Esophagus squamous epithelium (tissue), 5 donors: ENCODE measurements around the gene DHX15. TPM values are rescaled to one million over a fixed set of nuclear protein-coding genes. Genes with fewer than 3 reads are reported as not detected.

Experiments
- DNase-seq: peaks from one replicate; lab custom pipeline; 2025; lab: John Stamatoyannopoulos, UW
- H3K27ac ChIP-seq, 4 donors: fragments of 200-600 bp; sonication (generic); one replicate each; pipeline ENCODE4 v1.5.1; 2016 to 2019; ENCODE audit warnings: mild to moderate bottlenecking in 1 of 4
- H3K27me3 ChIP-seq, 4 donors: fragments of 200-600 bp; sonication (generic); 1 replicate in 3 of 4; 2 replicates in 1 of 4; pipeline versions ENCODE4 v1.5.1 to v1.6.0; 2017 to 2021; ENCODE audit warnings: antibody characterized with exemption in 1 of 4
- H3K36me3 ChIP-seq, 3 donors: fragments of 200-600 bp; sonication (generic); one replicate each; pipeline ENCODE4 v1.5.1; 2016 to 2019
- H3K4me1 ChIP-seq, 3 donors: fragments of 200-600 bp; sonication (generic); one replicate each; pipeline ENCODE4 v1.5.1; 2017 to 2019
- H3K4me3 ChIP-seq, 4 donors: fragments of 200-600 bp; sonication (generic); 1 replicate in 3 of 4; 2 replicates in 1 of 4; pipeline ENCODE4 v1.5.1; 2016 to 2019; ENCODE audit warnings: mild to moderate bottlenecking in 2 of 4, moderate library complexity in 1 of 4
- H3K9me3 ChIP-seq, 3 donors: fragments of 200-600 bp; sonication (generic); one replicate each; pipeline ENCODE4 v1.5.1; 2016 to 2019
- POLR2A ChIP-seq, 4 donors: fragments of 450-650 bp; IDR thresholded peaks; one replicate each; pipeline ENCODE4 v1.6.1; 2017; ENCODE audit warnings: antibody characterized with exemption in 4 of 4, mild to moderate bottlenecking in 4 of 4, moderate library complexity in 3 of 4
- WGBS, 2 donors: methylation state at CpG; one replicate each; pipeline ENCODE4 v1.1.5; 2018; 5-methylcytosine and 5-hydroxymethylcytosine counted together
- intact Hi-C: fragments of 100-400 bp; cut with DNase I; formaldehyde crosslinking; loops from one replicate; pipeline ENCODE4 v1.15.0; 2022
- small RNA-seq, 4 donors: library from RNA; depleted of rRNA; stranded (forward); fragments of <200 nt; gene quantifications; one replicate each; pipeline ENCODE3, GENCODE V24; 2016
- total RNA-seq, 4 donors: library from RNA; depleted of rRNA; stranded (reverse); fragments of >200 nt; gene quantifications; one replicate each; pipeline ENCODE4 v1.1.0, GENCODE V29; 2016
- TF ChIP-seq, protein P1 (sequence below), 6 experiments: fragments of 450-650 bp in 4 of 6; fragments of 200-600 bp in 2 of 6; sonication (generic) in 2 of 6; IDR thresholded peaks; one replicate each; pipeline ENCODE4 v1.5.1; 2016 to 2019; ENCODE audit warnings: antibody characterized with exemption in 6 of 6, mild to moderate bottlenecking in 4 of 6, moderate library complexity in 4 of 6
- donor health status: DM: yes; HTN: yes; CAD: no.

Gene DHX15
- total RNA-seq, 4 donors from 2014 or later: 74.1 to 160 (median 119) TPM

DNA sequence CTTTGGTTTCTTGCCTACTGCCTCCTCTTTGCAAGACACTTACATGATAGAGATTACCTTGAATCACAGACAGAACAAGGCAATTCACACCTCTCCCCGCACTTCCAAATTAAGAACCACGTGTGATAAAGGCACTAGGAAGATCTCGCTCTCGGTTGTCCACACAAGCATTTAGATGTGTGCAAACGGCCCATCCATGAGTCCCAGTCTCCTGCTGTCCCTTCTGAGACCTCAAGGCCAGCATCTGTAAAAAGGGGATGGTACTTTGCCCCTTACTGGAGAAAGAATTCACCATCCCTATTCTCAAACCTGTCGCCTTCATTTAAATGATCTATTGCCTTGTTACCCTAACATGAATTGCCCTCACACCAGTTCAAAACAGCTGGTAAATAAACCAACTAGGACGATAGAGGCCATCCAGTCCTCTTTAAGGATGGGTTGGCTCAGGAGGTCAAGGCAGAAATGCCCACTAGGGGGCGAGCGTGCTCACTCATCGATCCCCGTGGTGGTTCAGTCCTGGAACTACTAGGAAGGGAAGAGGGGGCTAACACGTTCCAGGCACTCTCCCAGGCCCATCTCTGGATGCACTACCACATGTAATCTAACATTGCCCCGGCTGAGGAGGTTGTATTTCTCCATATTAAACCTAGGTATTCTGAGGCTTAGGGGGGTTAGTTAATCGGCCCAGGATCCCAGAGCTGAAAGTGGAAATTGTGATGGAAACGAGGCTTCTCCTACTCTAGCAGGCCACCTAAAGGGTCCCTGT is 95.8 kb downstream of the DHX15 start:
- H3K27me3 ChIP-seq: no peaks in the 10 kb centered on the region
- peaks cover 0 to 5% (median 0%) of the 10 kb centered on the region in 3 donors for H3K4me1 ChIP-seq
- 35 to 41% methylated on average over 14 to 15 of the region's 15 CpGs for WGBS, 2 donors
- no peak for DNase-seq
- H3K9me3 ChIP-seq: no peaks in the 10 kb centered on the region
- H3K4me3 ChIP-seq: no peak overlapping the region
- no peaks in the 10 kb centered on the region for H3K36me3 ChIP-seq
- TF ChIP-seq, protein P1, sequence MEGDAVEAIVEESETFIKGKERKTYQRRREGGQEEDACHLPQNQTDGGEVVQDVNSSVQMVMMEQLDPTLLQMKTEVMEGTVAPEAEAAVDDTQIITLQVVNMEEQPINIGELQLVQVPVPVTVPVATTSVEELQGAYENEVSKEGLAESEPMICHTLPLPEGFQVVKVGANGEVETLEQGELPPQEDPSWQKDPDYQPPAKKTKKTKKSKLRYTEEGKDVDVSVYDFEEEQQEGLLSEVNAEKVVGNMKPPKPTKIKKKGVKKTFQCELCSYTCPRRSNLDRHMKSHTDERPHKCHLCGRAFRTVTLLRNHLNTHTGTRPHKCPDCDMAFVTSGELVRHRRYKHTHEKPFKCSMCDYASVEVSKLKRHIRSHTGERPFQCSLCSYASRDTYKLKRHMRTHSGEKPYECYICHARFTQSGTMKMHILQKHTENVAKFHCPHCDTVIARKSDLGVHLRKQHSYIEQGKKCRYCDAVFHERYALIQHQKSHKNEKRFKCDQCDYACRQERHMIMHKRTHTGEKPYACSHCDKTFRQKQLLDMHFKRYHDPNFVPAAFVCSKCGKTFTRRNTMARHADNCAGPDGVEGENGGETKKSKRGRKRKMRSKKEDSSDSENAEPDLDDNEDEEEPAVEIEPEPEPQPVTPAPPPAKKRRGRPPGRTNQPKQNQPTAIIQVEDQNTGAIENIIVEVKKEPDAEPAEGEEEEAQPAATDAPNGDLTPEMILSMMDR (IDR thresholded peaks at IDR 0.05): peak; percentile 63 to 82 (median 76)
- no peak for TF ChIP-seq POLR2A (IDR thresholded peaks at IDR 0.05)
- intact Hi-C loops: loop anchor here (5.0 to 10.0 kb wide), 2 partner anchors 199 to 506 kb away; no protein-coding TSS in a partner anchor
- H3K27ac ChIP-seq: no peak overlapping the region

DNA sequence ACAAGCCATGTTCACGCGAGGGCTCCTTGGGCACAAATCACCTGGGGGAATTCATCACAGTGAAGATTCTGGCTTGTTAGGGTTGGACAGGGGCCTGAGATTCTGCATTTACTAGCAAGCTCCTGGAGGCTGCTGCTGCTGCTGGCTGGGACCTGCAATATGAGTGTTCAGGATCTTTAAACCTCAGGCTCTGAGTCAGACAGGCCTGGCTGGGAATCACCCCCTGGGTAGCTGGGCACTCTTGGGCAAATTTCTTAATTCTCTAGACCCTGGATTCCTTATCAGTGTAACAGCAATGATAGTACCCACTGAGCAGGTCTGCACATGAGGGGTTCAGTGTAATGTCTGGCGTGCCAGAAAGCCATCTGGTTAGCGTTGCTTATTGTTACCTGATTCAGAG is 101.5 kb downstream of the DHX15 start:
- intact Hi-C loops: loop anchor here (10.0 kb wide), 1 partner anchor 512 kb away; no protein-coding TSS in a partner anchor
- TF ChIP-seq POLR2A (IDR thresholded peaks at IDR 0.05): no peak
- TF ChIP-seq, protein P1 (IDR thresholded peaks at IDR 0.05): no peak
- Histone ChIP-seq H3K27ac (no peak overlapping the region), H3K4me3 (no peak overlapping the region), H3K36me3 (no peaks in the 10 kb centered on the region), H3K27me3 (peaks cover 0 to 17% (median 0%) of the 10 kb centered on the region in 4 donors), H3K4me1 (no peaks in the 10 kb centered on the region), H3K9me3 (no peaks in the 10 kb centered on the region)
- no peak for DNase-seq
- WGBS, 2 donors: 86 to 91% methylated on average over 4 of the region's 4 CpGs

DNA sequence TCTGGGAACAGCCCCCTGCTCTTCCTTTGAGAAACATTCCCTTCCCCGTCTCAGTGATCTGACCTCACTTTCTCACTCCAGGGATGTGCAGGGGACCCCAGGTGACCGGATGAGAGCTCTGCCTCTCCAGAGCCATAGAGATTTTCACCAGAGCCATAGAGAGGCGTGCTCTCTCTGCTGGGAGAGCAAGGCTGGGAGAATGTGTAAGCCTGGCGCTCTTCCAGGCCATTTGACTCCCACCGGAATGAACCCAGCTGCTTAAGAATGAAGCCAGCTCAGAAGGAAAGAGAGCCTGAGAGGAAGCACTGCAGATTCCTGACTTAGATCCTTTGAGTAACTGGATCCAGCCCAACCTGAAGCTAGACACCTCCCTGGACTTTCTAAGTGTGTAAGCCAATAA is 106.4 kb downstream of the DHX15 start:
- Histone ChIP-seq H3K4me1 (peaks cover 0 to 8% (median 3%) of the 10 kb centered on the region in 3 donors), H3K27ac (no peak overlapping the region), H3K4me3 (no peak overlapping the region), H3K36me3 (no peaks in the 10 kb centered on the region), H3K9me3 (no peaks in the 10 kb centered on the region), H3K27me3 (peaks cover 0 to 37% (median 0%) of the 10 kb centered on the region in 4 donors)
- 46% methylated on average over 2 to 3 of the region's 5 CpGs for WGBS, 2 donors
- DNase-seq: no peak
- TF ChIP-seq POLR2A (IDR thresholded peaks at IDR 0.05): no peak
- TF ChIP-seq, protein P1 (IDR thresholded peaks at IDR 0.05): no peak
- intact Hi-C loops: no loop called here

Small RNAs within 50 kb of the gene (small RNA-seq; reads per million reads assigned to genes)
- gene MIR573 (0 to 0.27 (median 0) reads per million in 4 donors), gene RN7SL16P (0 reads per million in 4 donors)

Other genes starting within 250 kb of the DHX15 start
- gene SOD3, start 211.0 kb upstream of the DHX15 start, total RNA-seq: 100 to 1,000 TPM in 1 of 4 donors, 10 to 100 TPM in 2, 1 to 10 TPM in 1; 5.0 to 120 (median 25.2) TPM